Measurements from ENCODE around the gene ACOXL. TPM values are rescaled to one million over a fixed set of nuclear protein-coding genes. Genes with fewer than 3 reads are reported as not detected.

The ACOXL gene
- total and polyA plus RNA-seq, 9 of the 15 experiments (the other 6 are each of a cell fraction or from before 2014, with no cell fraction given): 0.31 to 0.56 TPM; not detected in 7

- no peak for TF ChIP-seq ZBTB2 (IDR thresholded peaks at IDR 0.05)
- no peak for TF ChIP-seq E4F1 (CRISPR knock-in tag; IDR thresholded peaks at IDR 0.05; ENCODE audit: borderline replicate concordance)
- TF ChIP-seq, protein P1, sequence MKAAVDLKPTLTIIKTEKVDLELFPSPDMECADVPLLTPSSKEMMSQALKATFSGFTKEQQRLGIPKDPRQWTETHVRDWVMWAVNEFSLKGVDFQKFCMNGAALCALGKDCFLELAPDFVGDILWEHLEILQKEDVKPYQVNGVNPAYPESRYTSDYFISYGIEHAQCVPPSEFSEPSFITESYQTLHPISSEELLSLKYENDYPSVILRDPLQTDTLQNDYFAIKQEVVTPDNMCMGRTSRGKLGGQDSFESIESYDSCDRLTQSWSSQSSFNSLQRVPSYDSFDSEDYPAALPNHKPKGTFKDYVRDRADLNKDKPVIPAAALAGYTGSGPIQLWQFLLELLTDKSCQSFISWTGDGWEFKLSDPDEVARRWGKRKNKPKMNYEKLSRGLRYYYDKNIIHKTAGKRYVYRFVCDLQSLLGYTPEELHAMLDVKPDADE (conservative IDR thresholded peaks at IDR 0.05; ENCODE audit: control insufficient read depth, low read depth, low read length): no peak
- no peak for TF ChIP-seq ZNF41 (CRISPR knock-in tag; conservative IDR thresholded peaks at IDR 0.05)
- no peak for TF ChIP-seq MIER1 (IDR thresholded peaks at IDR 0.05; ENCODE audit: low read depth)
- no peak for TF ChIP-seq MTF1 (CRISPR knock-in tag; IDR thresholded peaks at IDR 0.05; ENCODE audit: borderline replicate concordance)
- TF ChIP-seq HINFP (tag; conservative IDR thresholded peaks at IDR 0.05; ENCODE audit: low read depth): no peak
- TF ChIP-seq TBP (optimal IDR thresholded peaks at IDR 0.05; ENCODE audit: low read depth, low read length): peak; percentile 15
- TF ChIP-seq ZNF785 (CRISPR knock-in tag; IDR thresholded peaks at IDR 0.05): no peak
- 0 out of 2 replicates have a peak, but pooled peaks have one; percentile 30 for TF ChIP-seq RBM14 (IDR thresholded peaks at IDR 0.05; ENCODE audit: borderline replicate concordance, insufficient read depth, low read depth, low read length)
- no peak for TF ChIP-seq SP2 (IDR thresholded peaks at IDR 0.05; ENCODE audit: extremely low read depth, low read depth, low read length, poor library complexity, severe bottlenecking)
- TF ChIP-seq ZNF696 (CRISPR knock-in tag; conservative IDR thresholded peaks at IDR 0.05): no peak
- TF ChIP-seq JUND (IDR thresholded peaks at IDR 0.05; ENCODE audit: borderline replicate concordance, low read depth, low read length): no peak
- TF ChIP-seq JUND (tag; IDR thresholded peaks at IDR 0.05; ENCODE audit: borderline replicate concordance, low read depth, low read length): no peak
- TF ChIP-seq TBL1XR1 (IDR thresholded peaks at IDR 0.05; ENCODE audit: low read length in 2 of 2): no peak
- no peak for TF ChIP-seq SMARCB1 (IDR thresholded peaks at IDR 0.05; ENCODE audit: insufficient read length, low read depth)
- no peak; the same call in 1 of the 2 replicates for TF ChIP-seq CREB3L1 (IDR thresholded peaks at IDR 0.05; ENCODE audit: borderline replicate concordance, low read depth)
- no peak for TF ChIP-seq CC2D1A (IDR thresholded peaks at IDR 0.05)
- no peak for TF ChIP-seq ZNF764 (CRISPR knock-in tag; IDR thresholded peaks at IDR 0.05; ENCODE audit: low read depth)
Observed at GRCh38 chr2:111121028-111121827, 388.9 kb downstream of the ACOXL start (continued).

Data from K562 (cell line).